ENCODE results near the gene ALDOA.

- TF ChIP-seq CHD7 (IDR thresholded peaks at IDR 0.05; ENCODE audit: low read depth, low read length) (no peak), E2F1 (CRISPR knock-in tag; IDR thresholded peaks at IDR 0.05) (no peak), RAD21 (CRISPR knock-in tag; conservative IDR thresholded peaks at IDR 0.05 in 1 of 2, IDR thresholded peaks at IDR 0.05 in 1 of 2) (no peak), PCBP1 (IDR thresholded peaks at IDR 0.05; ENCODE audit: low read depth, low read length, poor library complexity, severe bottlenecking) (no peak), POLR2A (conservative IDR thresholded peaks at IDR 0.05) (no peak), TBP (optimal IDR thresholded peaks at IDR 0.05; ENCODE audit: low read depth, low read length) (no peak), MED1 (CRISPR knock-in tag; IDR thresholded peaks at IDR 0.05; ENCODE audit: borderline replicate concordance) (no peak), NCOA1 (IDR thresholded peaks at IDR 0.05; ENCODE audit: low read depth) (no peak)
- TF ChIP-seq, protein P1, sequence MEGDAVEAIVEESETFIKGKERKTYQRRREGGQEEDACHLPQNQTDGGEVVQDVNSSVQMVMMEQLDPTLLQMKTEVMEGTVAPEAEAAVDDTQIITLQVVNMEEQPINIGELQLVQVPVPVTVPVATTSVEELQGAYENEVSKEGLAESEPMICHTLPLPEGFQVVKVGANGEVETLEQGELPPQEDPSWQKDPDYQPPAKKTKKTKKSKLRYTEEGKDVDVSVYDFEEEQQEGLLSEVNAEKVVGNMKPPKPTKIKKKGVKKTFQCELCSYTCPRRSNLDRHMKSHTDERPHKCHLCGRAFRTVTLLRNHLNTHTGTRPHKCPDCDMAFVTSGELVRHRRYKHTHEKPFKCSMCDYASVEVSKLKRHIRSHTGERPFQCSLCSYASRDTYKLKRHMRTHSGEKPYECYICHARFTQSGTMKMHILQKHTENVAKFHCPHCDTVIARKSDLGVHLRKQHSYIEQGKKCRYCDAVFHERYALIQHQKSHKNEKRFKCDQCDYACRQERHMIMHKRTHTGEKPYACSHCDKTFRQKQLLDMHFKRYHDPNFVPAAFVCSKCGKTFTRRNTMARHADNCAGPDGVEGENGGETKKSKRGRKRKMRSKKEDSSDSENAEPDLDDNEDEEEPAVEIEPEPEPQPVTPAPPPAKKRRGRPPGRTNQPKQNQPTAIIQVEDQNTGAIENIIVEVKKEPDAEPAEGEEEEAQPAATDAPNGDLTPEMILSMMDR (IDR thresholded peaks at IDR 0.05 in 2 of 3, conservative IDR thresholded peaks at IDR 0.05 in 1 of 3; ENCODE audit: insufficient read depth in 2 of 3, low read depth in 1 of 3, low read length in 3 of 3): no peak
- TF ChIP-seq, protein P2, sequence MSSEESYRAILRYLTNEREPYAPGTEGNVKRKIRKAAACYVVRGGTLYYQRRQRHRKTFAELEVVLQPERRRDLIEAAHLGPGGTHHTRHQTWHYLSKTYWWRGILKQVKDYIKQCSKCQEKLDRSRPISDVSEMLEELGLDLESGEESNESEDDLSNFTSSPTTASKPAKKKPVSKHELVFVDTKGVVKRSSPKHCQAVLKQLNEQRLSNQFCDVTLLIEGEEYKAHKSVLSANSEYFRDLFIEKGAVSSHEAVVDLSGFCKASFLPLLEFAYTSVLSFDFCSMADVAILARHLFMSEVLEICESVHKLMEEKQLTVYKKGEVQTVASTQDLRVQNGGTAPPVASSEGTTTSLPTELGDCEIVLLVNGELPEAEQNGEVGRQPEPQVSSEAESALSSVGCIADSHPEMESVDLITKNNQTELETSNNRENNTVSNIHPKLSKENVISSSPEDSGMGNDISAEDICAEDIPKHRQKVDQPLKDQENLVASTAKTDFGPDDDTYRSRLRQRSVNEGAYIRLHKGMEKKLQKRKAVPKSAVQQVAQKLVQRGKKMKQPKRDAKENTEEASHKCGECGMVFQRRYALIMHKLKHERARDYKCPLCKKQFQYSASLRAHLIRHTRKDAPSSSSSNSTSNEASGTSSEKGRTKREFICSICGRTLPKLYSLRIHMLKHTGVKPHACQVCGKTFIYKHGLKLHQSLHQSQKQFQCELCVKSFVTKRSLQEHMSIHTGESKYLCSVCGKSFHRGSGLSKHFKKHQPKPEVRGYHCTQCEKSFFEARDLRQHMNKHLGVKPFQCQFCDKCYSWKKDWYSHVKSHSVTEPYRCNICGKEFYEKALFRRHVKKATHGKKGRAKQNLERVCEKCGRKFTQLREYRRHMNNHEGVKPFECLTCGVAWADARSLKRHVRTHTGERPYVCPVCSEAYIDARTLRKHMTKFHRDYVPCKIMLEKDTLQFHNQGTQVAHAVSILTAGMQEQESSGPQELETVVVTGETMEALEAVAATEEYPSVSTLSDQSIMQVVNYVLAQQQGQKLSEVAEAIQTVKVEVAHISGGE (CRISPR knock-in tag; IDR thresholded peaks at IDR 0.05): no peak
These were observed 2.0 kb downstream of the ALDOA start for GRCh38 chr16:30067584-30067916.

Data from K562 (cell line).